ENCODE data around the gene SMIM41. TPM values are rescaled to one million over a fixed set of nuclear protein-coding genes. Genes with fewer than 3 reads are reported as not detected.

SMIM41 gene
- total RNA-seq, 1 donor from 2014 or later = 0.88 TPM

- Mint-ChIP-seq H3K27me3 (ENCODE audit: unreplicated experiment) (peaks cover 10% of the 10 kb centered on the region), H3K36me3 (ENCODE audit: unreplicated experiment) (no peaks in the 10 kb centered on the region), H3K27ac (ENCODE audit: unreplicated experiment) (peak overlapping the region; percentile 23), H3K4me3 (ENCODE audit: unreplicated experiment) (peak overlapping the region; percentile 21), H3K9me3 (ENCODE audit: unreplicated experiment) (peaks cover 4% of the 10 kb centered on the region), H3K4me1 (ENCODE audit: low read depth, unreplicated experiment) (peaks cover 30% of the 10 kb centered on the region)
- DNase-seq = peak; percentile 77
- TF ChIP-seq, protein P1, sequence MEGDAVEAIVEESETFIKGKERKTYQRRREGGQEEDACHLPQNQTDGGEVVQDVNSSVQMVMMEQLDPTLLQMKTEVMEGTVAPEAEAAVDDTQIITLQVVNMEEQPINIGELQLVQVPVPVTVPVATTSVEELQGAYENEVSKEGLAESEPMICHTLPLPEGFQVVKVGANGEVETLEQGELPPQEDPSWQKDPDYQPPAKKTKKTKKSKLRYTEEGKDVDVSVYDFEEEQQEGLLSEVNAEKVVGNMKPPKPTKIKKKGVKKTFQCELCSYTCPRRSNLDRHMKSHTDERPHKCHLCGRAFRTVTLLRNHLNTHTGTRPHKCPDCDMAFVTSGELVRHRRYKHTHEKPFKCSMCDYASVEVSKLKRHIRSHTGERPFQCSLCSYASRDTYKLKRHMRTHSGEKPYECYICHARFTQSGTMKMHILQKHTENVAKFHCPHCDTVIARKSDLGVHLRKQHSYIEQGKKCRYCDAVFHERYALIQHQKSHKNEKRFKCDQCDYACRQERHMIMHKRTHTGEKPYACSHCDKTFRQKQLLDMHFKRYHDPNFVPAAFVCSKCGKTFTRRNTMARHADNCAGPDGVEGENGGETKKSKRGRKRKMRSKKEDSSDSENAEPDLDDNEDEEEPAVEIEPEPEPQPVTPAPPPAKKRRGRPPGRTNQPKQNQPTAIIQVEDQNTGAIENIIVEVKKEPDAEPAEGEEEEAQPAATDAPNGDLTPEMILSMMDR (IDR thresholded peaks at IDR 0.05; ENCODE audit: partially characterized antibody, unreplicated experiment) = peak; percentile 95
These were observed 3.6 kb downstream of the SMIM41 start for GRCh38 chr12:52082988-52083637.

- Mint-ChIP-seq H3K9me3 (ENCODE audit: unreplicated experiment) (peaks cover 4% of the 10 kb centered on the region), H3K4me1 (ENCODE audit: low read depth, unreplicated experiment) (peaks cover 33% of the 10 kb centered on the region), H3K27ac (ENCODE audit: unreplicated experiment) (no peak overlapping the region), H3K36me3 (ENCODE audit: unreplicated experiment) (no peaks in the 10 kb centered on the region), H3K27me3 (ENCODE audit: unreplicated experiment) (peaks cover 10% of the 10 kb centered on the region), H3K4me3 (ENCODE audit: unreplicated experiment) (peak overlapping the region; percentile 21)
- no peak for DNase-seq
- TF ChIP-seq, protein P1 (IDR thresholded peaks at IDR 0.05; ENCODE audit: partially characterized antibody, unreplicated experiment) = peak; percentile 42
These were observed 4.1 kb downstream of the SMIM41 start for GRCh38 chr12:52083638-52083996.

- no peak overlapping the region for H3K27ac Mint-ChIP-seq (ENCODE audit: unreplicated experiment)
- no peak overlapping the region for H3K4me3 Mint-ChIP-seq (ENCODE audit: unreplicated experiment)
- no peaks in the 10 kb centered on the region for H3K36me3 Mint-ChIP-seq (ENCODE audit: unreplicated experiment)
- no peak for DNase-seq
- H3K27me3 Mint-ChIP-seq (ENCODE audit: unreplicated experiment) = peaks cover 10% of the 10 kb centered on the region
- peaks cover 4% of the 10 kb centered on the region for H3K9me3 Mint-ChIP-seq (ENCODE audit: unreplicated experiment)
- TF ChIP-seq, protein P1 (IDR thresholded peaks at IDR 0.05; ENCODE audit: partially characterized antibody, unreplicated experiment) = no peak
- peaks cover 35% of the 10 kb centered on the region for H3K4me1 Mint-ChIP-seq (ENCODE audit: low read depth, unreplicated experiment)
These were observed 5.2 kb downstream of the SMIM41 start for GRCh38 chr12:52084491-52085231.

GRCh38 chr12:52085682-52086180 is 6.2 kb downstream of the SMIM41 start:
- no peak for DNase-seq
- no peak overlapping the region for H3K27ac Mint-ChIP-seq (ENCODE audit: unreplicated experiment)
- peaks cover 33% of the 10 kb centered on the region for H3K4me1 Mint-ChIP-seq (ENCODE audit: low read depth, unreplicated experiment)
- TF ChIP-seq, protein P1 (IDR thresholded peaks at IDR 0.05; ENCODE audit: partially characterized antibody, unreplicated experiment) = no peak
- H3K9me3 Mint-ChIP-seq (ENCODE audit: unreplicated experiment) = peaks cover 4% of the 10 kb centered on the region
- H3K36me3 Mint-ChIP-seq (ENCODE audit: unreplicated experiment) = no peaks in the 10 kb centered on the region
- H3K27me3 Mint-ChIP-seq (ENCODE audit: unreplicated experiment) = peaks cover 13% of the 10 kb centered on the region
- H3K4me3 Mint-ChIP-seq (ENCODE audit: unreplicated experiment) = no peak overlapping the region

DNA sequence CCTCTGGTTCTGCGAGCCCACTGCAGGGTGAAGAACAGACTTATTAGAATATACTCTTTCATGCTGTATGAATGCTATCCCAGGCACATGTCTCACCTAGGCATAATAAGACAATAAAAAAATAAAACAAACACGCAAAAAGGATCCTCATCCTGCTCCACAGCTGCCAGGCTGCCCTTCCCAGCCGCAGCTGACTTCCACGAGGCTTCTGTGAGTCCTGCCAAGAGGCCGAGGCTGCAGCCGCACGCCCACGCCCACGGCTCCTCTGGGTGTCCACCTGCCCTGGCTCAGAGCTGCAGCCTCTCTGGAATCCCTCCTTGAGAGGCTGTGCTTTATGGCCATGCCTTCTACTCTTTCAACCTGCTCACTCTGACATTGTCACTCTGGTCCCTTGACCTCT is 6.9 kb downstream of the SMIM41 start:
- H3K4me3 Mint-ChIP-seq (ENCODE audit: unreplicated experiment) = no peak overlapping the region
- peaks cover 4% of the 10 kb centered on the region for H3K9me3 Mint-ChIP-seq (ENCODE audit: unreplicated experiment)
- H3K27ac Mint-ChIP-seq (ENCODE audit: unreplicated experiment) = no peak overlapping the region
- H3K4me1 Mint-ChIP-seq (ENCODE audit: low read depth, unreplicated experiment) = peaks cover 31% of the 10 kb centered on the region
- no peak for DNase-seq
- H3K27me3 Mint-ChIP-seq (ENCODE audit: unreplicated experiment) = peaks cover 13% of the 10 kb centered on the region
- no peaks in the 10 kb centered on the region for H3K36me3 Mint-ChIP-seq (ENCODE audit: unreplicated experiment)
- TF ChIP-seq, protein P1 (IDR thresholded peaks at IDR 0.05; ENCODE audit: partially characterized antibody, unreplicated experiment) = no peak
